Liver (tissue), 9 donors: Measurements from ENCODE around the gene DST. TPM values are rescaled to one million over a fixed set of nuclear protein-coding genes. Genes with fewer than 3 reads are reported as not detected.

ENCODE experiments used
- DNase-seq: peaks from one replicate; pipeline ENCODE4 v3.0.0-alpha.2; 2017; ENCODE audit warnings: low spot score
- H3K27ac ChIP-seq, 2 donors: one replicate each; pipeline ENCODE4 v1.7.0; 2013; ENCODE audit warnings: inconsistent platforms in 2 of 2, low read length in 2 of 2, control low read depth in 1 of 2, low read depth in 1 of 2, mild to moderate bottlenecking in 1 of 2
- H3K27me3 ChIP-seq, 4 donors: one replicate each; pipeline versions ENCODE4 v1.6.1 to v1.7.0; 2013; ENCODE audit warnings: low read length in 3 of 4, inconsistent platforms in 1 of 4, mild to moderate bottlenecking in 1 of 4, moderate library complexity in 1 of 4; ENCODE audit not compliant: control insufficient read depth in 4 of 4, insufficient read depth in 4 of 4
- H3K36me3 ChIP-seq, 4 donors: one replicate each; pipeline versions ENCODE4 v1.6.1 to v1.7.0; 2013; ENCODE audit warnings: low read length in 3 of 4, mild to moderate bottlenecking in 3 of 4, low read depth in 1 of 4, moderate library complexity in 1 of 4; ENCODE audit not compliant: control insufficient read depth in 4 of 4, insufficient read depth in 3 of 4
- H3K4me1 ChIP-seq, 4 donors: one replicate each; pipeline versions ENCODE4 v1.6.1 to v1.7.0; 2013; ENCODE audit warnings: low read length in 3 of 4, mild to moderate bottlenecking in 3 of 4, moderate library complexity in 1 of 4; ENCODE audit not compliant: control insufficient read depth in 4 of 4, insufficient read depth in 4 of 4
- H3K4me3 ChIP-seq, 3 donors: one replicate each; pipeline versions ENCODE4 v1.6.1 to v1.7.0; 2013; ENCODE audit warnings: low read length in 3 of 3, control low read depth in 1 of 3, low read depth in 1 of 3, mild to moderate bottlenecking in 1 of 3
- H3K9ac ChIP-seq, 2 donors: one replicate each; pipeline ENCODE4 v1.7.0; 2013; ENCODE audit warnings: low read length in 2 of 2, mild to moderate bottlenecking in 2 of 2, moderate library complexity in 2 of 2, control low read depth in 1 of 2, low read depth in 1 of 2
- H3K9me3 ChIP-seq, 4 donors: one replicate each; pipeline versions ENCODE4 v1.6.1 to v1.7.0; 2013; ENCODE audit warnings: low read length in 3 of 4; ENCODE audit not compliant: control insufficient read depth in 4 of 4
- EGR1 ChIP-seq, 2 donors: IDR thresholded peaks; 2 replicates each; pipeline ENCODE4 v1.6.1; 2016 to 2018; ENCODE audit warnings: antibody characterized with exemption in 2 of 2, low read depth in 2 of 2
- FOXA1 ChIP-seq: IDR thresholded peaks from 2 replicates; pipeline ENCODE4 v1.6.1; 2016; ENCODE audit warnings: antibody characterized with exemption
- FOXA2 ChIP-seq: IDR thresholded peaks from 2 replicates; pipeline ENCODE4 v1.6.1; 2016; ENCODE audit warnings: antibody characterized with exemption
- GABPA ChIP-seq, 2 donors: IDR thresholded peaks in 1 of 2; conservative IDR thresholded peaks in 1 of 2; 2 replicates each; pipeline ENCODE4 v1.6.1; 2016; ENCODE audit warnings: antibody characterized with exemption in 2 of 2, mild to moderate bottlenecking in 1 of 2, moderate library complexity in 1 of 2
- HNF4A ChIP-seq, 2 donors: conservative IDR thresholded peaks; 2 replicates each; pipeline ENCODE4 v1.6.1; 2016; ENCODE audit warnings: antibody characterized with exemption in 2 of 2, mild to moderate bottlenecking in 2 of 2
- HNF4G ChIP-seq: IDR thresholded peaks from 2 replicates; pipeline ENCODE4 v1.6.1; 2016; ENCODE audit warnings: antibody characterized with exemption
- JUND ChIP-seq, 2 donors: IDR thresholded peaks; 2 replicates each; pipeline ENCODE4 v1.6.1; 2016; ENCODE audit warnings: antibody characterized with exemption in 2 of 2
- NR2F2 ChIP-seq: IDR thresholded peaks from 2 replicates; pipeline ENCODE4 v1.6.1; 2016; ENCODE audit warnings: antibody characterized with exemption
- RAD21 ChIP-seq, 2 donors: IDR thresholded peaks; 2 replicates each; pipeline ENCODE4 v1.6.1; 2016; ENCODE audit warnings: antibody characterized with exemption in 2 of 2, mild to moderate bottlenecking in 2 of 2
- RXRA ChIP-seq, 2 donors: IDR thresholded peaks; 2 replicates each; pipeline ENCODE4 v1.6.1; 2017 to 2018; ENCODE audit warnings: antibody characterized with exemption in 2 of 2, mild to moderate bottlenecking in 1 of 2
- SP1 ChIP-seq: IDR thresholded peaks from 2 replicates; pipeline ENCODE4 v1.6.1; 2018; ENCODE audit warnings: antibody characterized with exemption, mild to moderate bottlenecking
- TAF1 ChIP-seq: conservative IDR thresholded peaks from 2 replicates; pipeline ENCODE4 v1.6.1; 2016; ENCODE audit warnings: antibody characterized with exemption, mild to moderate bottlenecking
- YY1 ChIP-seq: IDR thresholded peaks from 2 replicates; pipeline ENCODE4 v1.6.1; 2016; ENCODE audit warnings: antibody characterized with exemption, mild to moderate bottlenecking
- WGBS: extraction: QIAGEN DNeasy Blood & Tissue Kit; methylation state at CpG from one replicate; pipeline ENCODE4 v1.1.7; 2013; 5-methylcytosine and 5-hydroxymethylcytosine counted together
- polyA plus RNA-seq, 2 donors: library from polyadenylated mRNA; stranded (reverse) in 1 of 2; unstranded in 1 of 2; fragments of 200-250 nt in 1 of 2; fragments of >200 nt in 1 of 2; fragmentation: Nextera tagmentation in 1 of 2; extraction: Ambion mirVana in 1 of 2; gene quantifications; one replicate each; pipeline versions ENCODE4 v1.2.1 to v1.2.3, GENCODE V29; 2013 to 2015
- total RNA-seq, 2 donors: library from RNA; depleted of rRNA; stranded (reverse); fragments of >200 nt; gene quantifications; one replicate each; pipeline ENCODE4 v1.2.3, GENCODE V29; 2014
- TF ChIP-seq, protein P1 (sequence below): fragments of 150-350 bp; IDR thresholded peaks from 2 replicates; pipeline ENCODE4 v1.5.1; 2017; ENCODE audit warnings: improper control_type of control experiment, low read depth, low read length; ENCODE audit not compliant: missing input control
- TF ChIP-seq, protein P2 (sequence below): IDR thresholded peaks from 2 replicates; pipeline ENCODE4 v1.6.1; 2016; ENCODE audit warnings: antibody characterized with exemption
- TF ChIP-seq, protein P3 (sequence below): IDR thresholded peaks from 2 replicates; pipeline ENCODE4 v1.6.1; 2016; ENCODE audit warnings: antibody characterized with exemption
- TF ChIP-seq, protein P4 (sequence below): IDR thresholded peaks from 2 replicates; pipeline ENCODE4 v1.6.1; 2016; ENCODE audit warnings: antibody characterized with exemption
- TF ChIP-seq, protein P5 (sequence below): IDR thresholded peaks from 2 replicates; pipeline ENCODE4 v1.6.1; 2016; ENCODE audit warnings: antibody characterized with exemption, mild to moderate bottlenecking
- donor health status: healthy.
- donor health status: healthy.
- donor health status: healthy.
- donor health status: healthy.
- donor health status: healthy.

The DST gene
- total and polyA plus RNA-seq, 4 donors: 30.5 to 234 (median 86.7) TPM

DNA sequence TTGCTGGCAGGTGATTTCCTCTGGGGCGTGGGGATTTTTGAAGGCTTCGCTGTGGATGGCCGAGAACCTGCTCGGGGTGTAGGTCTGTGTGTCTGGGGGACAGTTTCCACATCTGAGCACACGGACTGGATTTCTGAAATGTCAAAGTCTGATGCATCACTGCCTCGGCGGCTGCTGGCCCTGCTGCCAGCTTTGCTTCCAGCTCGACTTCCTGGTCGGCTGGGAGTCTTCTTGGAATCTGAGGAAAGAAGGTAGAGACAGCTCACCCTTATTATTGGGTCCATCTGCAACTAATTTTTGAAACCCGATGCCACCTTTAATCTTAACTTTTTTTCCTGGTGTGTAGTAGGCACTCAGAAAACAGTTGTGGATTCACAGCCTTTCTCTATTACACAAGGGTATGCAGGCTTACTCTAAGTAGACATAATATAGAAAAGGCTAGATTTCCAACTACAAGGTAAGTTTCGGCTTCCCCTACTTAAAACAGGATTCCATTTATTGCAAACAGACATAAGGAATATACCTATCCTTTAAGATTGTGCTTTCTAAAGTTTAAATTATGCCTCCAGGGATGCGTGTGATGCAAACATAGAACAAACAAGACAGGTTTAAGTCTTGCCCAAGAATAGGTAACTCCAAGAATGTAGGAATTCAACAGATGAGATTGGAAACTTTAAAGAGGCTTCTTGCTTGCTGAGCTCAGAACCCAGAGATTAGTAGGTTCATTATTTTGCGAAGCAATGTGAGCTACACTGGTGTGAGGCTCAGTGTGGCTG is 183.5 kb downstream of the DST start:
- no peak for TF ChIP-seq HNF4G
- no peak for TF ChIP-seq JUND (IDR thresholded peaks at IDR 0.05)
- no peak for TF ChIP-seq SP1
- TF ChIP-seq HNF4A (conservative IDR thresholded peaks at IDR 0.05): no peak
- TF ChIP-seq, protein P1, sequence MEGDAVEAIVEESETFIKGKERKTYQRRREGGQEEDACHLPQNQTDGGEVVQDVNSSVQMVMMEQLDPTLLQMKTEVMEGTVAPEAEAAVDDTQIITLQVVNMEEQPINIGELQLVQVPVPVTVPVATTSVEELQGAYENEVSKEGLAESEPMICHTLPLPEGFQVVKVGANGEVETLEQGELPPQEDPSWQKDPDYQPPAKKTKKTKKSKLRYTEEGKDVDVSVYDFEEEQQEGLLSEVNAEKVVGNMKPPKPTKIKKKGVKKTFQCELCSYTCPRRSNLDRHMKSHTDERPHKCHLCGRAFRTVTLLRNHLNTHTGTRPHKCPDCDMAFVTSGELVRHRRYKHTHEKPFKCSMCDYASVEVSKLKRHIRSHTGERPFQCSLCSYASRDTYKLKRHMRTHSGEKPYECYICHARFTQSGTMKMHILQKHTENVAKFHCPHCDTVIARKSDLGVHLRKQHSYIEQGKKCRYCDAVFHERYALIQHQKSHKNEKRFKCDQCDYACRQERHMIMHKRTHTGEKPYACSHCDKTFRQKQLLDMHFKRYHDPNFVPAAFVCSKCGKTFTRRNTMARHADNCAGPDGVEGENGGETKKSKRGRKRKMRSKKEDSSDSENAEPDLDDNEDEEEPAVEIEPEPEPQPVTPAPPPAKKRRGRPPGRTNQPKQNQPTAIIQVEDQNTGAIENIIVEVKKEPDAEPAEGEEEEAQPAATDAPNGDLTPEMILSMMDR: no peak
- TF ChIP-seq, protein P2, sequence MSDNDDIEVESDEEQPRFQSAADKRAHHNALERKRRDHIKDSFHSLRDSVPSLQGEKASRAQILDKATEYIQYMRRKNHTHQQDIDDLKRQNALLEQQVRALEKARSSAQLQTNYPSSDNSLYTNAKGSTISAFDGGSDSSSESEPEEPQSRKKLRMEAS: no peak
- no peak for TF ChIP-seq GABPA (IDR thresholded peaks at IDR 0.05 in 1 of 2, conservative IDR thresholded peaks at IDR 0.05 in 1 of 2)
- TF ChIP-seq NR2F2: no peak
- no peak for TF ChIP-seq YY1
- no peak for TF ChIP-seq EGR1 (IDR thresholded peaks at IDR 0.05; ENCODE audit: low read depth in 2 of 2)
- TF ChIP-seq RAD21 (IDR thresholded peaks at IDR 0.05): no peak
- TF ChIP-seq RXRA (IDR thresholded peaks at IDR 0.05): no peak
- TF ChIP-seq FOXA2: no peak
- TF ChIP-seq, protein P3, sequence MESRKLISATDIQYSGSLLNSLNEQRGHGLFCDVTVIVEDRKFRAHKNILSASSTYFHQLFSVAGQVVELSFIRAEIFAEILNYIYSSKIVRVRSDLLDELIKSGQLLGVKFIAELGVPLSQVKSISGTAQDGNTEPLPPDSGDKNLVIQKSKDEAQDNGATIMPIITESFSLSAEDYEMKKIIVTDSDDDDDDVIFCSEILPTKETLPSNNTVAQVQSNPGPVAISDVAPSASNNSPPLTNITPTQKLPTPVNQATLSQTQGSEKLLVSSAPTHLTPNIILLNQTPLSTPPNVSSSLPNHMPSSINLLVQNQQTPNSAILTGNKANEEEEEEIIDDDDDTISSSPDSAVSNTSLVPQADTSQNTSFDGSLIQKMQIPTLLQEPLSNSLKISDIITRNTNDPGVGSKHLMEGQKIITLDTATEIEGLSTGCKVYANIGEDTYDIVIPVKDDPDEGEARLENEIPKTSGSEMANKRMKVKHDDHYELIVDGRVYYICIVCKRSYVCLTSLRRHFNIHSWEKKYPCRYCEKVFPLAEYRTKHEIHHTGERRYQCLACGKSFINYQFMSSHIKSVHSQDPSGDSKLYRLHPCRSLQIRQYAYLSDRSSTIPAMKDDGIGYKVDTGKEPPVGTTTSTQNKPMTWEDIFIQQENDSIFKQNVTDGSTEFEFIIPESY: no peak
- TF ChIP-seq, protein P4, sequence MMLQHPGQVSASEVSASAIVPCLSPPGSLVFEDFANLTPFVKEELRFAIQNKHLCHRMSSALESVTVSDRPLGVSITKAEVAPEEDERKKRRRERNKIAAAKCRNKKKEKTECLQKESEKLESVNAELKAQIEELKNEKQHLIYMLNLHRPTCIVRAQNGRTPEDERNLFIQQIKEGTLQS: no peak
- TF ChIP-seq TAF1: no peak
- TF ChIP-seq FOXA1: no peak
- TF ChIP-seq, protein P5, sequence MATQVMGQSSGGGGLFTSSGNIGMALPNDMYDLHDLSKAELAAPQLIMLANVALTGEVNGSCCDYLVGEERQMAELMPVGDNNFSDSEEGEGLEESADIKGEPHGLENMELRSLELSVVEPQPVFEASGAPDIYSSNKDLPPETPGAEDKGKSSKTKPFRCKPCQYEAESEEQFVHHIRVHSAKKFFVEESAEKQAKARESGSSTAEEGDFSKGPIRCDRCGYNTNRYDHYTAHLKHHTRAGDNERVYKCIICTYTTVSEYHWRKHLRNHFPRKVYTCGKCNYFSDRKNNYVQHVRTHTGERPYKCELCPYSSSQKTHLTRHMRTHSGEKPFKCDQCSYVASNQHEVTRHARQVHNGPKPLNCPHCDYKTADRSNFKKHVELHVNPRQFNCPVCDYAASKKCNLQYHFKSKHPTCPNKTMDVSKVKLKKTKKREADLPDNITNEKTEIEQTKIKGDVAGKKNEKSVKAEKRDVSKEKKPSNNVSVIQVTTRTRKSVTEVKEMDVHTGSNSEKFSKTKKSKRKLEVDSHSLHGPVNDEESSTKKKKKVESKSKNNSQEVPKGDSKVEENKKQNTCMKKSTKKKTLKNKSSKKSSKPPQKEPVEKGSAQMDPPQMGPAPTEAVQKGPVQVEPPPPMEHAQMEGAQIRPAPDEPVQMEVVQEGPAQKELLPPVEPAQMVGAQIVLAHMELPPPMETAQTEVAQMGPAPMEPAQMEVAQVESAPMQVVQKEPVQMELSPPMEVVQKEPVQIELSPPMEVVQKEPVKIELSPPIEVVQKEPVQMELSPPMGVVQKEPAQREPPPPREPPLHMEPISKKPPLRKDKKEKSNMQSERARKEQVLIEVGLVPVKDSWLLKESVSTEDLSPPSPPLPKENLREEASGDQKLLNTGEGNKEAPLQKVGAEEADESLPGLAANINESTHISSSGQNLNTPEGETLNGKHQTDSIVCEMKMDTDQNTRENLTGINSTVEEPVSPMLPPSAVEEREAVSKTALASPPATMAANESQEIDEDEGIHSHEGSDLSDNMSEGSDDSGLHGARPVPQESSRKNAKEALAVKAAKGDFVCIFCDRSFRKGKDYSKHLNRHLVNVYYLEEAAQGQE: no peak
- Histone ChIP-seq H3K27ac (no peak overlapping the region), H3K9me3 (no peaks in the 10 kb centered on the region), H3K4me1 (peaks cover 0 to 6% (median under 1%) of the 10 kb centered on the region in 4 donors), H3K4me3 (no peak overlapping the region), H3K27me3 (no peaks in the 10 kb centered on the region), H3K9ac (no peak overlapping the region), H3K36me3 (peaks cover 7 to 59% (median 48%) of the 10 kb centered on the region in 4 donors)
- no peak for DNase-seq
- 94% methylated on average over 13 of the region's 13 CpGs for WGBS
